ENCODE results near the gene LYST.

LYST gene

GRCh38 chr1:235742914-235743599 is 123.6 kb downstream of the LYST start:
- no peak for TF ChIP-seq CTCF (IDR thresholded peaks at IDR 0.05; ENCODE audit: extremely low read depth, missing control alignments)

GRCh38 chr1:235741294-235741693 is 125.4 kb downstream of the LYST start:
- TF ChIP-seq CTCF (IDR thresholded peaks at IDR 0.05; ENCODE audit: extremely low read depth, missing control alignments), result no peak
- DNase-seq (ENCODE audit: low spot score), result no peak

More at GRCh38 chr1:235742914-235743599, 123.6 kb downstream of the LYST start:
- DNase-seq (ENCODE audit: low spot score), result no peak

GRCh38 chr1:235739631-235740030 is 127.1 kb downstream of the LYST start:
- DNase-seq (ENCODE audit: low spot score), result no peak
- no peak for TF ChIP-seq CTCF (IDR thresholded peaks at IDR 0.05; ENCODE audit: extremely low read depth, missing control alignments)

GRCh38 chr1:235739124-235739523 is 127.6 kb downstream of the LYST start:
- no peak for TF ChIP-seq CTCF (IDR thresholded peaks at IDR 0.05; ENCODE audit: extremely low read depth, missing control alignments)

GRCh38 chr1:235737751-235738150 is 129.0 kb downstream of the LYST start:
- no peak for TF ChIP-seq CTCF (IDR thresholded peaks at IDR 0.05; ENCODE audit: extremely low read depth, missing control alignments)
- no peak for DNase-seq (ENCODE audit: low spot score)

More at GRCh38 chr1:235739124-235739523, 127.6 kb downstream of the LYST start:
- DNase-seq (ENCODE audit: low spot score), result no peak

GRCh38 chr1:235736263-235736662 is 130.4 kb downstream of the LYST start:
- TF ChIP-seq CTCF (IDR thresholded peaks at IDR 0.05; ENCODE audit: extremely low read depth, missing control alignments), result no peak
- no peak for DNase-seq (ENCODE audit: low spot score)

GRCh38 chr1:235735621-235736020 is 131.1 kb downstream of the LYST start:
- DNase-seq (ENCODE audit: low spot score), result no peak
- TF ChIP-seq CTCF (IDR thresholded peaks at IDR 0.05; ENCODE audit: extremely low read depth, missing control alignments), result no peak

Data from GM20000 (cell line).